ENCODE results near the gene GALNT14. TPM values are rescaled to one million over a fixed set of nuclear protein-coding genes. Genes with fewer than 3 reads are reported as not detected.
A peak's percentile ranks its signal among the peaks of the same experiment; 100 is the strongest.

Gene GALNT14
- total and polyA plus RNA-seq, 5 donors from 2014 or later: not detected

GRCh38 chr2:31132786-31133185 is 5.5 kb downstream of the GALNT14 start:
- Mint-ChIP-seq H3K36me3 (no peaks in the 10 kb centered on the region), H3K27me3 (peaks cover 43% of the 10 kb centered on the region), H3K4me3 (no peak overlapping the region), H3K27ac (no peak overlapping the region), H3K9me3 (peaks cover 0 to 2% (median 0%) of the 10 kb centered on the region in 7 donors), H3K4me1 (peaks cover 0 to 8% (median 5%) of the 10 kb centered on the region in 4 donors)
- Histone ChIP-seq H3K4me1 (ENCODE audit: control insufficient read depth, insufficient read depth, low read length, poor library complexity, severe bottlenecking) (peaks cover 8% of the 10 kb centered on the region), H3K27me3 (ENCODE audit: control insufficient read depth, insufficient read depth, low read length) (peaks cover 29% of the 10 kb centered on the region), H3K4me3 (ENCODE audit: low read depth, low read length) (no peak overlapping the region), H3K9me3 (ENCODE audit: control insufficient read depth in 2 of 2, low read length in 2 of 2) (no peaks in the 10 kb centered on the region), H3K27ac (ENCODE audit: insufficient read depth, low read length, poor library complexity, severe bottlenecking) (no peak overlapping the region), H3K36me3 (ENCODE audit: control insufficient read depth, insufficient read depth, low read length) (no peaks in the 10 kb centered on the region)
- ATAC-seq (ENCODE audit: low read depth in 2 of 2) (no peak), DNase-seq (no peak)

GRCh38 chr2:31131871-31132270 is 6.4 kb downstream of the GALNT14 start:
- peaks cover 0 to 1% (median 0%) of the 10 kb centered on the region in 7 donors for H3K9me3 Mint-ChIP-seq
- no peak overlapping the region for H3K4me3 ChIP-seq (ENCODE audit: low read depth, low read length)
- peaks cover 39% of the 10 kb centered on the region for H3K27me3 Mint-ChIP-seq
- H3K36me3 Mint-ChIP-seq: no peaks in the 10 kb centered on the region
- ATAC-seq (ENCODE audit: low read depth in 2 of 2) (no peak), DNase-seq (no peak)
- H3K36me3 ChIP-seq (ENCODE audit: control insufficient read depth, insufficient read depth, low read length): no peaks in the 10 kb centered on the region
- no peak overlapping the region for H3K27ac ChIP-seq (ENCODE audit: insufficient read depth, low read length, poor library complexity, severe bottlenecking)
- H3K27me3 ChIP-seq (ENCODE audit: control insufficient read depth, insufficient read depth, low read length): peaks cover 26% of the 10 kb centered on the region
- H3K4me3 Mint-ChIP-seq: no peak overlapping the region
- peaks cover 0 to 4% (median 3%) of the 10 kb centered on the region in 4 donors for H3K4me1 Mint-ChIP-seq
- H3K27ac Mint-ChIP-seq: no peak overlapping the region
- H3K4me1 ChIP-seq (ENCODE audit: control insufficient read depth, insufficient read depth, low read length, poor library complexity, severe bottlenecking): no peaks in the 10 kb centered on the region
- no peaks in the 10 kb centered on the region for H3K9me3 ChIP-seq (ENCODE audit: control insufficient read depth in 2 of 2, low read length in 2 of 2)

DNA sequence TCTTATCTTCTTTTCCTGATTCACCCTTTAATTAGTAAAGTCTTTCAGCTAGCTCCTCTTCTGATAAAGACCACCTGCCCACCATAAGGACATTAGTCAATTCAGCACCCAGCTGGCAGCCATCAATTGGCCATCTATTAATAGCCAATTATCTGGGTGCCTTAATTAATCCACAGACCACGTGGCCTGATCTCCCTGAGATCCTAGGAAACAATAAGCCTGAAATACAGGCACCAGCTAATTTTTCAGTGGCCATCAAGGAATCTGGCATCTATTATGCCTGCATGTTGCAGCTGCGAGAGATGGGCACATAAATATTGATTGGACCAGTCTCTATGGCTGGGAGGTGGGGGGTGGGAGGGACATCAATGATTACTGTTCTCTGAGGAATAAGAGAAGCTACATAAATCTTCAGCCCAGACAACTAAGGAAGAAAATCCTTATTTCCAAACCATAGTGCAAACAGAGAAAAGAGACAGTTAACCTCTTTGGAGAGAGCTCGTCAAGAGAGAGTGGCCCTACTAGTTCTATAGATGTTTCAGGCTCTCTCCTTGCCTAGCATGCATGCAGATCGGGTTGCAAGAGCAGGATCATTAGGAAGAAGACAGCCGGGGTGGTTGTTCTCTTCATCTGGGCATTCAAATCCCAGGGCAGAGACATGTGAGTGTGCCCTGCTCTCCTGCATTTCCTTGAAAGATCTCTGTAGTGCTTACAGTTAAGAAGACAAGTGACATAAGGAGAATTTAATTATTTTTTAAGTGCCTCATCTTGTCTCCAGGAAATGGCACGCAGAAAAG is 8.7 kb downstream of the GALNT14 start:
- H3K27me3 ChIP-seq (ENCODE audit: control insufficient read depth, insufficient read depth, low read length): peaks cover 6% of the 10 kb centered on the region
- H3K4me1 Mint-ChIP-seq: no peaks in the 10 kb centered on the region
- H3K27ac ChIP-seq (ENCODE audit: insufficient read depth, low read length, poor library complexity, severe bottlenecking): no peak overlapping the region
- no peak overlapping the region for H3K27ac Mint-ChIP-seq
- DNase-seq (no peak), ATAC-seq (ENCODE audit: low read depth in 2 of 2) (no peak)
- peaks cover 16% of the 10 kb centered on the region for H3K27me3 Mint-ChIP-seq
- no peak overlapping the region for H3K4me3 ChIP-seq (ENCODE audit: low read depth, low read length)
- H3K36me3 ChIP-seq (ENCODE audit: control insufficient read depth, insufficient read depth, low read length): no peaks in the 10 kb centered on the region
- no peaks in the 10 kb centered on the region for H3K4me1 ChIP-seq (ENCODE audit: control insufficient read depth, insufficient read depth, low read length, poor library complexity, severe bottlenecking)
- no peak overlapping the region for H3K4me3 Mint-ChIP-seq
- H3K36me3 Mint-ChIP-seq: no peaks in the 10 kb centered on the region
- no peaks in the 10 kb centered on the region for H3K9me3 ChIP-seq (ENCODE audit: control insufficient read depth in 2 of 2, low read length in 2 of 2)
- no peaks in the 10 kb centered on the region for H3K9me3 Mint-ChIP-seq

- Mint-ChIP-seq H3K36me3 (no peaks in the 10 kb centered on the region), H3K27me3 (peaks cover 5% of the 10 kb centered on the region), H3K4me1 (no peaks in the 10 kb centered on the region), H3K9me3 (peaks cover 0 to 1% (median 0%) of the 10 kb centered on the region in 7 donors), H3K4me3 (no peak overlapping the region), H3K27ac (no peak overlapping the region)
- Histone ChIP-seq H3K4me3 (ENCODE audit: low read depth, low read length) (no peak overlapping the region), H3K4me1 (ENCODE audit: control insufficient read depth, insufficient read depth, low read length, poor library complexity, severe bottlenecking) (no peaks in the 10 kb centered on the region), H3K9me3 (ENCODE audit: control insufficient read depth in 2 of 2, low read length in 2 of 2) (no peaks in the 10 kb centered on the region), H3K36me3 (ENCODE audit: control insufficient read depth, insufficient read depth, low read length) (no peaks in the 10 kb centered on the region), H3K27me3 (ENCODE audit: control insufficient read depth, insufficient read depth, low read length) (peaks cover 6% of the 10 kb centered on the region), H3K27ac (ENCODE audit: insufficient read depth, low read length, poor library complexity, severe bottlenecking) (no peak overlapping the region)
- DNase-seq: no peak
- ATAC-seq (ENCODE audit: low read depth in 2 of 2): no peak
Observed at GRCh38 chr2:31127931-31128330, 10.3 kb downstream of the GALNT14 start.

GRCh38 chr2:31125918-31126695 is 12.1 kb downstream of the GALNT14 start:
- DNase-seq (no peak), ATAC-seq (ENCODE audit: low read depth in 2 of 2) (no peak)
- H3K27ac ChIP-seq (ENCODE audit: insufficient read depth, low read length, poor library complexity, severe bottlenecking): no peak overlapping the region
- H3K36me3 ChIP-seq (ENCODE audit: control insufficient read depth, insufficient read depth, low read length): no peaks in the 10 kb centered on the region
- H3K27me3 ChIP-seq (ENCODE audit: control insufficient read depth, insufficient read depth, low read length): peaks cover 2% of the 10 kb centered on the region
- H3K9me3 Mint-ChIP-seq: peaks cover 0 to 1% (median 0%) of the 10 kb centered on the region in 7 donors
- H3K27ac Mint-ChIP-seq: no peak overlapping the region
- no peaks in the 10 kb centered on the region for H3K36me3 Mint-ChIP-seq
- no peak overlapping the region for H3K4me3 Mint-ChIP-seq
- no peaks in the 10 kb centered on the region for H3K4me1 Mint-ChIP-seq
- H3K4me1 ChIP-seq (ENCODE audit: control insufficient read depth, insufficient read depth, low read length, poor library complexity, severe bottlenecking): no peaks in the 10 kb centered on the region
- H3K9me3 ChIP-seq (ENCODE audit: control insufficient read depth in 2 of 2, low read length in 2 of 2): no peaks in the 10 kb centered on the region
- no peak overlapping the region for H3K4me3 ChIP-seq (ENCODE audit: low read depth, low read length)
- H3K27me3 Mint-ChIP-seq: peaks cover 5% of the 10 kb centered on the region

- Mint-ChIP-seq H3K27me3 (peaks cover 5% of the 10 kb centered on the region), H3K9me3 (peaks cover 0 to 1% (median 0%) of the 10 kb centered on the region in 7 donors), H3K27ac (peak overlapping the region in 1 of 3 donors; percentile 63), H3K36me3 (no peaks in the 10 kb centered on the region), H3K4me1 (no peaks in the 10 kb centered on the region), H3K4me3 (no peak overlapping the region)
- peaks cover 2% of the 10 kb centered on the region for H3K27me3 ChIP-seq (ENCODE audit: control insufficient read depth, insufficient read depth, low read length)
- H3K4me3 ChIP-seq (ENCODE audit: low read depth, low read length): no peak overlapping the region
- DNase-seq (no peak), ATAC-seq (ENCODE audit: low read depth in 2 of 2) (no peak)
- H3K36me3 ChIP-seq (ENCODE audit: control insufficient read depth, insufficient read depth, low read length): no peaks in the 10 kb centered on the region
- H3K27ac ChIP-seq (ENCODE audit: insufficient read depth, low read length, poor library complexity, severe bottlenecking): no peak overlapping the region
- no peaks in the 10 kb centered on the region for H3K4me1 ChIP-seq (ENCODE audit: control insufficient read depth, insufficient read depth, low read length, poor library complexity, severe bottlenecking)
- no peaks in the 10 kb centered on the region for H3K9me3 ChIP-seq (ENCODE audit: control insufficient read depth in 2 of 2, low read length in 2 of 2)
Observed at GRCh38 chr2:31124904-31125303, 13.3 kb downstream of the GALNT14 start.

- DNase-seq (no peak), ATAC-seq (ENCODE audit: low read depth in 2 of 2) (no peak)
- no peaks in the 10 kb centered on the region for H3K4me1 ChIP-seq (ENCODE audit: control insufficient read depth, insufficient read depth, low read length, poor library complexity, severe bottlenecking)
- peaks cover 0 to 1% (median 0%) of the 10 kb centered on the region in 7 donors for H3K9me3 Mint-ChIP-seq
- H3K9me3 ChIP-seq (ENCODE audit: control insufficient read depth in 2 of 2, low read length in 2 of 2): no peaks in the 10 kb centered on the region
- H3K4me1 Mint-ChIP-seq: no peaks in the 10 kb centered on the region
- no peaks in the 10 kb centered on the region for H3K36me3 ChIP-seq (ENCODE audit: control insufficient read depth, insufficient read depth, low read length)
- H3K27ac Mint-ChIP-seq: no peak overlapping the region
- peaks cover 4% of the 10 kb centered on the region for H3K27me3 ChIP-seq (ENCODE audit: control insufficient read depth, insufficient read depth, low read length)
- no peak overlapping the region for H3K27ac ChIP-seq (ENCODE audit: insufficient read depth, low read length, poor library complexity, severe bottlenecking)
- H3K36me3 Mint-ChIP-seq: no peaks in the 10 kb centered on the region
- no peak overlapping the region for H3K4me3 Mint-ChIP-seq
- no peaks in the 10 kb centered on the region for H3K27me3 Mint-ChIP-seq
- no peak overlapping the region for H3K4me3 ChIP-seq (ENCODE audit: low read depth, low read length)
Observed at GRCh38 chr2:31122133-31122532, 16.1 kb downstream of the GALNT14 start.
